COLO668 (cell line): ENCODE results near the gene ATP13A3.

Experiments
- DNase-seq: peaks from one replicate; lab custom pipeline; 2025; ENCODE audit not compliant: unreplicated experiment; lab: John Stamatoyannopoulos, UW

ATP13A3 gene

DNA sequence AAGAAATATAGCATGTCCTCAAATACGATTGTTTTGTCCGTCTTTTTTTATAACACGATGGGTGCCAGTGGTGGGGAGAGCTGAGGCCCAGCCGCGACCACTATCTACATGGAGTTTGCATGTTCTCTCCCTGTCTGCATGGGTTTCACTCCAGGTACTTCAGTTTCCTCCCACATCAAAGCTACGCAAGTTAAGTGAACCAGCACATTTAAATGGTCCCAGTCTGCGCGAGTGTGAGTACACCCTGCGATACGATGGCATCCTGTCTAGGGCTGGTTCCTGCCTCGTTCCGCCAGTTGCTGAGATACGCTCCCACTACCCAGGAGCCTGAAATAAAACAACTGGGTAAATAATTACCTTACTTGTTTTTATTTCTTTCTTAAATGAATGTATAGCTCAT is 40.6 kb downstream of the ATP13A3 start:
- DNase-seq, result no peak

DNA sequence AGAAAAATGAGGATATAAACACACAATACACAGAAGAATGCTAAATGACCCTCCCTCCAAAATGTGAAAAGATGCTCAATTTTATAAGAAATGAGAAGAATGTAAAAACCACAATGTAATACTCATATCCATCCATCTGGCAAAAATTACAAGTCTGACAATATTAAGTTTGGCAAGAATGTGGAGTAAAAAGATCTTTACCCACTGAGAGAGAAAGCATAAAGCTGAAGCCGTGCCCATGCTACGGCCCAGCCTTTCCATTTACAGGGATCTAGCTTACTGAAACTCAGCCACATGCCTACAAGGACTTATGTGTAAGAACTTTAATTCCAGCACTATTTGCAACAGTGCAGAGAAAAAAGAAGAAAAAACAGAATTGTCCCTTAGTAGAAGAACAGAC is 42.9 kb downstream of the ATP13A3 start:
- no peak for DNase-seq

DNA sequence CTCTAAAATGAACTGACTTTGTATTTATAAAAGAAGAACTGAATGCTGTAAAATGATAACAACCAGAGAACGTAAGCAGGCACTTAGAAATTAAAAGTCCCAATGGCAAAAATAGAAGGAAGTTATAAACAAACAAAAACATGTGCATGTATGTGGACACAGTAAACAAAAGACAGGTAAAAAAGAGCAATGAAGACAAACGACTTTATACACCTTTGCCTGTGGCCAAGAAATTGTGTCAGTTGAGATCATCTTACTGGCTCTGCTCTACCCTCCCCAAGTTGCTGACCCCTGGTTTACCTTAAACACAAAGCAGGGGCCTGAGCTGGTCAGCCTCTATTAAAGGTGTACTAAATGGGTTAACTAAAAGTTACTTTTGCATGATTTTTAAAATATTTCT is 46.0 kb downstream of the ATP13A3 start:
- DNase-seq, result no peak

DNA sequence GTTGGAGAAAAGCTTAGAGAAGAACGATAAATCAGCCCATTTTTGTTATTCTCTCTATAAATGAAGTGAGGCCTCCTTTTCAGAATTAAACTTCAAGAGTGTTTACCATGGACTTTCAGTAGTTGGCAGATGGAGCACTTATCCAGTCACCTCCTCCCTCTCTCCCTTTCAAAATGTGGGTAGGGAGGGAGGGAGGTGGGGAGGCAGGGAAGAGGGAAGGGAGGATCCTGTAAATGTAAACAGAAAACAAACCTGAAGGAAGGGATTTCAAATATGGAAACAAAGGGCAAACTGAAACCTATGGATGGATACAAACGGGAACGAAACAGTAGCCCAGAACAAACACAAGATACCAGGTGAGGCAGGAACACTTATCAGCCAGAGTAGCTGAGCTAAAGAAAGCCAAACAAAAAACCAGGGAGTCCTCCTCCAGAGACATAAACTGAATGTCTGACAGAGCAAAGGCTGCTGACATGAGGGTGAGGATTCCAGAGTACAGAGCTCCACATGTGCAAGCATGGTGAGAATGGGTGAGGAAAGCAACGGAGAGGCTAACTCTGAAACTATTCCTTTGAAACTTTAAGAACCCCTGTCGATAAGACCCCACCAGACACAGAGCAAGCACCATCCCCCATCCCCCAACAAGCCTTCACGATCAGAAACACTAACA is 46.8 kb downstream of the ATP13A3 start:
- DNase-seq, result peak; percentile 23

DNA sequence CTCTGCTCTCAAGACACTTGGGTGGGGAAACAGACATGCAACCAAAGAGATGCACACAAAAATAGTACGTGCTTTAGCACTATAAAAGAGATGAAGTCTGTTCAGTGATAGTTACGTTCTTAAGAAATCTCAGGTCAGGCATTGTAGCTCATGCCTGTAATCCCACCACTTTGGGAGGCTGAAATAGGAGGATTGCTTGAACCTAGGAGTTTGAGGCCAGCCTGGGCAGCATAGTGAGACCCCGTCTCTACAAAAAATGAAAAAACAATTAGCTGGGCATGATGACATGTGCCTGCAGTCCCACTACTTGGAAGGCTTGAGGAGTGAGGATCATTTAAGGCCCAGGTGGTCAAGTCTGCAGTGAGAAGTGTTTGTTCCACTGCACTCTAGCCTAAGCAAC is 52.3 kb downstream of the ATP13A3 start:
- no peak for DNase-seq

DNA sequence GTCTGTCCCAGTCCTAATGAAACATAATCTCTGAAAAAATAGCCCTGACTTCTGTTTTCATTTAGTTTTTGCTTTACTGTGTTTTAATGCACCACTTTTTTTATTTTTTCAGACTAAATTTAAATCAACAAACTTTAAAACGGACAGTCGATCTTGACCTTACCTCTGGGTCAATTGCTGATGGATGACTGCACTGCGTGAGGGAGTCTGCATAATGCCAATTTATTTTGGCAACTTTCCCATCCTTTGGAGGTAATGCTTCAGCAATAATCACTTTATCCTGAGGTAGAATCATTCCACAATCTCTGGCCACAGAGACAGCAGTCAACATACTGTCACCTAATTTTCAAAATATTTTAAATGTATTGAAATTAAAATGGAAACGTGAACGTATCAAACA is 55.2 kb downstream of the ATP13A3 start:
- DNase-seq, result no peak

DNA sequence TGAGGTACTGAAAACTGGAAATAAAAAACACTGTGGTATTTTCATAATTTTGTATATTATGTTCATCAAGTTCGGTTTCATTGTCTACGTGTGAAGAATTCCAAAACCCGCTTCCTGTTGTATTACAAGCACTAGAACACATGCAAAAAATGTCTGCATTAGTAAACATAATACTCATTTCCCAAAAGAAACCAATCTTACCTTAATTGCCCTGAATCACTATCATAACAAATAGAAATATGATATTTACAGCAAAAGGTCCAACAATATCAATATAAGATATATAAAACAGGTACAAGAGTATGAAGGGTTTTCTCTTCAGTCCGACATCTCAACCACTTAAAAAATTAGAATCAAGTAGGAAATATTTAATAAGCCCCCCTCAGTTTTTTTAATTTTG is 61.4 kb downstream of the ATP13A3 start:
- no peak for DNase-seq

DNA sequence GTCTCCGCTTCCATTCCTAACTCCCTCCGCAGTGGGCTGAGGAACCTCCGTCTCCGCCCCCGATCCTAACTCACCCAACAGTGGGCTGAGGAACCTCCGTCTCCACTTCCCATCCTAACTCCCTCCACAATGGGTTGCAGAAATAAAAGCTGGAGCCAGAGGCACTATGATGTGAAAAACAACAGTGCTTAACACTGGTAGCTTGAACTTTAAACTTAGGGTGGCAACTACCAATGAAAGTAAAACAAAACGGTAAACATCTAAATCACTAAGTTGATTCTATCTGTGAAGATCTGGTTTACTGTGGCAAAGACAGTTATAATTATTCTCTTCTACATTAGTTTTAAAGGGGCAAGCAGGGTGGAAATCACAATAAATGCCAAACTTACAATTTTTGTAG is 61.8 kb downstream of the ATP13A3 start:
- DNase-seq, result no peak

DNA sequence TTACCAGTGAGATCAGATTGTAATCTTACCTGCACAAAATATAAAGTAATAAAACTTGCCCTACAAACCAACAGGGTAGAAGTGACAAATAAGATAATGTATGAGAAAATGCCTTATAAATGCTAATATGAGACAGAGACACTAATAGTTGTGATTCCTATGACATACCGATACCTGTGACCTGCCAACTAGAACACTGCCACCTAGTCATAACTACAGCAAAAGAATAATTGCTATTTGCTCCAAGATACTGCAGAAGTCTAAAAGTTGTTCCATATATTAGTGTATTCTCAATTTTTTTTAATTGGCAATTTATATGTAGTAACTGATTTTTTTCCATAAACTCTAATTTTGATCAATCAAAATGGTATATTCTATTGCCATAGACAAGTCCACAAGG is 62.4 kb downstream of the ATP13A3 start:
- DNase-seq, result no peak

DNA sequence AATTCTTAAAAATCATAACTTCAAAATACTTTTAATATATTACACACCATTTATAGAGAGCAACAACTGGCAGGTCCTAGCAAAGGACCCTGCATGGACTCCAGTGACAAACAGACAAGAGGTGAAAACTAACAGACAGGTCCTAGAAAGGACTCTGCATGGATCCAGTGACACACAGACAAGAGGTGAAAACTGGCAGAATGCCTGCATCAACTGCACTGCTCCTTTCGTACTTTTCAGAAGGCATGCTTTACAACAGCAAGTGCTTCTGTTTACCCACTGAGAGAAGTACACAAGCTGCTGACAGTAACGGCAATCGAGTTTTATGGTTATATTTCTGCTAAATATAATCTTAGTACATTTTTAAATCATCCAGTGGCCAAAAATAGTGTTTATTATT is 63.5 kb downstream of the ATP13A3 start:
- no peak for DNase-seq

DNA sequence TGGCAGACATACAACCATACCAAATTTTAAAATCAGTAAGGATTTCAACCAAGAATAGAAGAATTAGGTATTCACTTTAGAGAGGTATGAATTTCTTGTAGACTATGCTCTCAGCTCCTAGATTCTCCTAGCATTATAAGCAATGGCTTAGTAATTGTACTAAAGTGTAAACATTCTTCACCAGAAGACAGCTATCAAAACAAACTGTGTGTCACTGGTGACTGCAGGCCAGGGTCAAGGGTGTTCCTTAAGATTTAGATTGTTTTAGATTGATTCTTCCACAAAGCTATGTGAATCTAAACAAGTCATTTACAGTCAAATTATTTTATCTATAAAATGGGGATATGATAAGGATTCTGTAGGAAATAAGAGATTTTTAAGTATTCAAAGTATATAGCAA is 64.6 kb downstream of the ATP13A3 start:
- no peak for DNase-seq

DNA sequence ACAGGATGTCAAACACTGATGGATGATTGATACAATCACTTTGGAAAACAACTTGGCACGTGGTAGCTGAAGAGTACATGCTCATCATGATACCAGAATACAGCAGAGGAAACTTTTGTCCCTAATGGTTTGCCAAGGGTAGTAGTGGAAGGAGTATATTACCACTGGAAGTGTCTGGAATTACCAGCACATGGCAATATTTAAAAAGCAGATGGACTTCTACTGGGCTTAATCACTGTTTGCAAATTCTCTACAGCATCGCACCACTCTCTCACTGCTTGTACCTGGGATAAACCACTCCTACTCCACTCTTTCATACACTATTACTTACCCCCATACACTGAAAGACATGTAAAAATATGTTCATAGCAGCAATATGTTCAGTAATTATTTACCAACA is 68.1 kb downstream of the ATP13A3 start:
- no peak for DNase-seq

DNA sequence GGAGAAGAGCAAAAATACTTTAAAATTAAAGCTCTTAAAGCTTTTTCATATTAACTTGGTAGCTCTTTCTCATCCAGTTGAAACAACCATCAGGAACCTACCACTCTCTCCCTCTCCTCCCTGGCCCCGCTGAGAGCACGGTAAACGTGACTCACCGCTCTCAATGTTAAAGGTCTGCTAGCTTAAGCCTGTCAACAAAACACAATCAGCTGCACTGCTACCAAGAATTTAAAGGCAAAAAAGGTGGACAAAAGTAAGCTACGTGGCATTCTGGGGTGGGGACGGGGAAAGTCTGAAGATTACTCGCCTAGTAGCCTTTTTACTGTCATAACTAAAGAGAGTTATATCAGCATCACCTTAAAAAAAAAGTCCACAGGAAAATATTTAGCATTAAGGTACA is 79.4 kb downstream of the ATP13A3 start:
- DNase-seq, result no peak

DNA sequence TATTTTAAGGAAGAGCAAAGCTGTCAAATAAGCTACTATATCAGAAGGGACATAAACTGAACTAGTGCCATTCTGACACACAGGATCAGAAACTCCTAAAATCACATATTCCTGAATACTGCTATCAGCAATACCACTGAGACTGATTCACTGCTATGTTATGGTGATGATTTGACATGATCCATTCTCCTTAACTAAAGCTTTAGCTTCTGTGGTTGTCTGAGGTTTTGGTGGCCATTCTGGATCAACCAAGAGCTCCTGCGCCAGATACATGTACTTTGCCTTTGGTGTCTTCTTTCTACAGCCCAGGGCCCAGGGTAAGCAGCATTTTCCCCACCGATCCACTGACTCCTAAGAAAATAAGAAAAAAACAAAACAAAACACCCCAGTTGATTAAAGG is 81.0 kb downstream of the ATP13A3 start:
- DNase-seq, result no peak

DNA sequence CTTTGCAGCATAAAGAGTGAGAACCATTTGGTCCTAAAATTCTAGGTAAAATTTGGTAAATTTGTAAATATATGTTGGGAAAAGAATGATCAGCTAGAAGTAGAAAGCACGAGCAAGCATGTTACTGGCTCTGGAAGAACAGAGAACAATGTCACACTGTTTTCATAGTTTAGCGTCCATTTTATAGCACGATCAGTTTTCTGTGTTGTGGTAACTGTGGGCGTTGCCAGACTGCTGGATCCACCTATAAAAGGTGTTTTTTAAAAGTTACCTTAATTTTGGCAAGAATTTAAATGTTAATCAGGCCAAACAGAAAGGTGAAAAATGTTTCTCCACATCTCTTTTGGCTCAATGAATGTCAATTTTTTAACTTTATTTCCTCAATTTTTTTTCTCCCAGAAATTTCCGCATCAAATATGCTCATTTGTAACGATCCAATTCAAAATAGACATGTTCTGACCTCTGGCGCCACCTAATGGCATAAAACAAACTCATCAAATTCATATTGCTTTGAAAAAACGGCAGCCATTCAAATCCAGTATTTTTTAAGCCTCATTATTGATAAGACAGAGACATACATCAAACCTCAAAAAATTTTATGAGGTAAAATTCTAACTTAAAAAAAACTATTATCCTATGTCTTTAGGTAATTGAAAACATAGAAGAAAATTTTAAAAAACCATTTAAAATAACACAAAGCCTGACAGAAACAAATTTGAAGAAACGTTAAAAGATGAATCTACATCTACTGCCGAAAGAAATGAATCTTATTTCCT is 82.2 kb downstream of the ATP13A3 start:
- peak; percentile 11 for DNase-seq

DNA sequence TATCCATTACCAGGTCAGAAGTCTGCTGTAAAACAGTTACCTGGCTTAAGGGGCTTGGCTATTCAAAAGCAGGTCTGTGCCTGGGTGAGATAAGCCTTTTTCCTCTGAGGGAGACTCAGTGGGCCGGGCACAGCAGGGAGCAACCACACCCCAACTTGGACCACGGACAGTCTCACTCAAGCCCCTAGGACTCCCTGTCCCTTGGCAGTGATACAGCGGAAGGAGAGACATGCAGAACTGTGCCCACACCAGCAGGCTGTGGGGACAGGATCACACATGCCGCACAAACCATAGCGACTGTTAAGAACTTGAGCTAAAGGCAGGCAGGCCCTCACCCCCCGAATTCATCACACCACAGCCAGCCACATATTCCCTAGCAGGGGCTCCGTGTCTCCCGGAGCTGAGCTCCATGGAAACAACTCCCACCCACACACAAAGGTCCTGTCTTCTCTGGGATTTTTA is 84.9 kb downstream of the ATP13A3 start:
- no peak for DNase-seq

DNA sequence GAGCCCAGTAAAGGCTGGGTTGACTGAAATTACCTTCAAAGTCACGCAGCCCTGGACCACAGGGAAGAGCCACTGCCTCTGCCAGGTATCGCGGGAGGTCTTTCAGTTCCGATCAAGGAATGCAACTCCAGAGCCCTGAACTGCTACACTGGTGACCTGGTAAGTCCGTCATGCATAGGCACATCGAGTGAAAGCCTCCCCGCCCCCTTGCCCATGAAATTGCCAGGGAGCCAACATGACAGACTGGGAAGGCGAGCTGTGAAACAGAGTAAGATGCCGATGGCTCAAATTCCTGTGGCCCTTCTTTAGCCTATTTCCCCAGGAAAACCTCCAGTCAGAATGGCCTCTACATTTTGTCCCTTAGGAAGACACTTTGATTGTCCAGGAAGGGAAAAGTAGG is 85.5 kb downstream of the ATP13A3 start:
- no peak for DNase-seq

DNA sequence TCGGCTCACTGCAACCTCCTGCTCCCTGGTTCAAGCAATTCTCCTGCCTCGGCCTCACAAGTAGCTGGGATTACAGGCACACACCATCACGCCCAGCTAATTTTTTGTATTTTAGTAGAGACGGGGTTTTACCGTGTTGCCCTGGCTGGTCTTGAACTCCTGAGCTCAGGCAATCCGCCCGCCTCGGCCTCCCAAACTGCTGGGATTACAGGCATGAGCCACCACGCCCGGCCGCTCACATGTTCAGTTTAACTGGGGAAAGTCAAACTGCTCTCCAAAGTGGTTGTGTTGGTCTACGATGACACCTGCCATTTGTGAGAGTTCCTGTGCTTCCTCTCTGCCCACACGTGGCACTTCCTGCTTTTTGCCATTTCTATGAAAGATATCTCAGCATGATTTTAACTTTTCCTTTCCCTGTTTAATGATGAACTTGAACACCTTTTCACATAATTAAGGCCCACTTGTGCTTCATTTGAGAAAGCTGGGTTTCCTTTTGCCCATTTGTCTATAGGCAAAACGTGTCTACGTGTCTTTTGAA is 86.9 kb downstream of the ATP13A3 start:
- DNase-seq, result no peak

DNA sequence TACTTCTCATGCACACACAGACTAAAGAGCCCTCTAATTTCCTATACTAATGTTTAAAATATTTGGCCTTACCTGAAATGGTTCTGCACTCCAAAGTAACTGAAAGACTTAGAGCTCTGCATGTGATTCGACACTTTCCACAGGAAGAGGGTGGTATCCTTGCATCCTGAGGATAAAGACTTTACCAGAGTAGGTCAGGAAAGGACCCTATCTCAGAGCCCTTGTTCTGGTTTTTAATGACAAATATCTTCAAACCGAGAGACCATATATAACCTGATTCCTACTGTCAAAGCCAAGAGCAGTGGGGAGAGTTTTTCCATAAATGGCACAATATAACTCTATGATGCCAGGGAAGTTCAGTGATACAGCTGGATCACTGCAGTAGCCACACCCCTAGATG is 87.6 kb downstream of the ATP13A3 start, which contains the start of gene GP5:
Gene GP5 (minus strand): TSS at position 101 of the 400 bp plus-strand sequence. CDS start 984 bp downstream, outside the sequence.
- DNase-seq, result no peak

DNA sequence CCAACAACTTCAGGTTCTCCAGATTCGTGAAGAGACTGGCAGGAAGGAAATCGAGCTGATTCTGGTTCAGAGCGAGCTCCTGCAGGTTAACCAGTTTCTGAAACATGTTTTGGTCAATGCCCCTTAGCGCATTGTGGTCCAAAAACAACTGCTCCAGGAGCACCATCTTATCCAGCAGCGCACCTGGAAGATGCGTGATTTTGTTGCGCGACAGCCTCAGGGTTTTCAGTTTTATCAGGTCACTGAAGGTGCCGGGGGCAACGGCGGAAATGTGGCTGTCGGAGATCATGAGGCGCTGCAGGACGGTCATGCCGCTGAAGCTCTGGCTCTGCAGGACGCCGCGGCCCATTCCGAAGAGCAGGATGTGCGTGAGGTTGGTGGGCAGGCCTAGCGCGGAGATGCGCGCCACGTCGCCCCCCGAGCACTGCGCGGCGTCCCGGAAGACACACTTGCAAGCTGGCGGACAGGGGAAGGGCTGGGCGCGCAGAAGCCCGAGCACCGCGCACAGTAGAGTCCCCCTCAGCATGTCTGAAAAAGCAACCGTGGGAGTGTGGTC is 89.0 kb downstream of the ATP13A3 start:
- DNase-seq, result no peak

DNA sequence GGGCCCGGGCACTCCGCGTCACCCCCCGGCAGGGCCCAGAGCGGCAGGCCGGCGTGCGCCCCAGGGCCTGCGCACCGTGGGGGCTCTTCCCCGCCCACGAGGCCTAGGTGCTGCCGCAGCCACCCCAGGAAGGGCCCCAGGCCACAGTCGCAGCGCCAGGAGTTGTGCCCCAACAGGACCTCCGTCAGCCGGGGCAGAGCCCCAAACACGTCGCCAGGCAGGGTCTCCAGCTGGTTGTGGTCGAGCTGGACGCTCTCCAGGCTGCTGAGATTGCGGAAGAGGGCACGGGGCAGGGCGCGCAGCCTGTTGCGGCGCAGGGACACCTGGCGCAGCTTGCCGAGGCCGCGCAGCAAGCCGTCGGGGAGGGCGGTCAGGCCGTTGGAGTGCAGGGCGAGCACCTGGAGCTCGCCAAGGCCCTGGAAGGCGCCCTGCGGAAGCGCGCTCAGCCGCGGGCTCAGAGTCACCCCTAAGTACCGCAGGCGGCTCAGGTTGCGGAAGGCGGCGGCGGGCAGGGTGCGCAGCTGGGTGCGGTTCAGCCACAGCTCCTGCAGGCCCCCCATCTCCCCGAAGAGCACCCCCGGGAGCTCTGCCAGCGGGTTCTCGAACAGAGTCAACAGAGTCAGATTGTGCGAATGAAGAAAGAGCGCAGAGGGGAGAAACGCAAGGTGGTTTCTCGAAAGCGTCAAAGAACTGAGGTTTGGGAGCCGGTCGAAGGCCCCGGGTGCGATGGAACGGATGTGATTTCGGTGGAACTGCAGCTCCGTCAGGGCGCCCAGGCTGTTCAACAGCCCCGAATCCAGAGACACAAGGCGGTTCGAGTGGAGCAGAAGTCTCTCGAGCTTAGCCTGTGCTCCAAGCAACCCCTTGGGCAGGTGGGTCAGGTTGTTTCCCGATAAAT is 89.7 kb downstream of the ATP13A3 start:
- peak; percentile 77 for DNase-seq
